ENCODE results near the gene COX20.

DNA sequence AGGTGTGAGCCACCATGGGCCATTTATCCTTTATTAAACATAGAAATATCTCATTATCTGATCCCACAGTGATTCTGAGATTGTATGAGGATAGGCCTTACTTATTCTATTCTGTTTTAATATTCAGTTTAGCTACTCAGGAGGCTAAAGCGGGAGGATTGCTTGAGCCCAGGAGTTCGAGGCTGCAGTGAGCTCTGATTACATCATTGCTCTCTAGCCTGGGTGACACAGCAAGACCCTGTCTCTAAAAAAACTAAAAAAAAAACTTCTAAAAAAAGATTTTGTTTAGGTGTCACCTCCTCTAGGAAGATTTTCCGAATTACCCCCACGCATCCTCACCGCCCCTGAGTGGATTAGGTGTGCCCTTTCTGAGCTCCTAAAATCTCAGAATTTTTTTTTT is 43.2 kb downstream of the COX20 start:
- TF ChIP-seq, protein P1, sequence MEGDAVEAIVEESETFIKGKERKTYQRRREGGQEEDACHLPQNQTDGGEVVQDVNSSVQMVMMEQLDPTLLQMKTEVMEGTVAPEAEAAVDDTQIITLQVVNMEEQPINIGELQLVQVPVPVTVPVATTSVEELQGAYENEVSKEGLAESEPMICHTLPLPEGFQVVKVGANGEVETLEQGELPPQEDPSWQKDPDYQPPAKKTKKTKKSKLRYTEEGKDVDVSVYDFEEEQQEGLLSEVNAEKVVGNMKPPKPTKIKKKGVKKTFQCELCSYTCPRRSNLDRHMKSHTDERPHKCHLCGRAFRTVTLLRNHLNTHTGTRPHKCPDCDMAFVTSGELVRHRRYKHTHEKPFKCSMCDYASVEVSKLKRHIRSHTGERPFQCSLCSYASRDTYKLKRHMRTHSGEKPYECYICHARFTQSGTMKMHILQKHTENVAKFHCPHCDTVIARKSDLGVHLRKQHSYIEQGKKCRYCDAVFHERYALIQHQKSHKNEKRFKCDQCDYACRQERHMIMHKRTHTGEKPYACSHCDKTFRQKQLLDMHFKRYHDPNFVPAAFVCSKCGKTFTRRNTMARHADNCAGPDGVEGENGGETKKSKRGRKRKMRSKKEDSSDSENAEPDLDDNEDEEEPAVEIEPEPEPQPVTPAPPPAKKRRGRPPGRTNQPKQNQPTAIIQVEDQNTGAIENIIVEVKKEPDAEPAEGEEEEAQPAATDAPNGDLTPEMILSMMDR (IDR thresholded peaks at IDR 0.05; ENCODE audit: low read depth, low read length, poor library complexity, severe bottlenecking), result no peak
- TF ChIP-seq EZH2phosphoT487 (IDR thresholded peaks at IDR 0.05; ENCODE audit: borderline replicate concordance, low read length), result no peak
